ENCODE measurements around the gene PPP2R2D. TPM values are rescaled to one million over a fixed set of nuclear protein-coding genes. Genes with fewer than 3 reads are reported as not detected.

The PPP2R2D gene
- polyA plus RNA-seq, 2 donors: 14.5 to 19.3 TPM

GRCh38 chr10:131885391-131886165 lies 15.2 kb upstream of the PPP2R2D start:
- Histone ChIP-seq H3K4me1 (ENCODE audit: control insufficient read depth in 2 of 2, insufficient read depth in 2 of 2, low read length in 1 of 2) (peaks cover 0 to 5% of the 10 kb centered on the region in 2 donors), H3K36me3 (ENCODE audit: control insufficient read depth in 2 of 2, insufficient read depth in 2 of 2, low read length in 1 of 2) (no peaks in the 10 kb centered on the region), H3K4me3 (ENCODE audit: low read depth in 1 of 2, low read length in 2 of 2) (no peak overlapping the region), H3K27me3 (ENCODE audit: control insufficient read depth in 1 of 2, insufficient read depth in 2 of 2, low read length in 2 of 2) (no peaks in the 10 kb centered on the region), H3K27ac (ENCODE audit: low read depth in 2 of 2, low read length in 1 of 2) (no peak overlapping the region), H3K9me3 (ENCODE audit: control insufficient read depth in 2 of 2, insufficient read depth in 1 of 2, low read depth in 1 of 2, low read length in 1 of 2) (peaks cover 0 to 12% of the 10 kb centered on the region in 2 donors)
- 14 to 18% methylated on average over 25 of the region's 25 CpGs for WGBS, 2 donors

- no peaks in the 10 kb centered on the region for H3K36me3 ChIP-seq (ENCODE audit: control insufficient read depth in 2 of 2, insufficient read depth in 2 of 2, low read length in 1 of 2)
- peaks cover 0 to 5% of the 10 kb centered on the region in 2 donors for H3K4me1 ChIP-seq (ENCODE audit: control insufficient read depth in 2 of 2, insufficient read depth in 2 of 2, low read length in 1 of 2)
- H3K4me3 ChIP-seq (ENCODE audit: low read depth in 1 of 2, low read length in 2 of 2): no peak overlapping the region
- H3K9me3 ChIP-seq (ENCODE audit: control insufficient read depth in 2 of 2, insufficient read depth in 1 of 2, low read depth in 1 of 2, low read length in 1 of 2): peaks cover 0 to 11% of the 10 kb centered on the region in 2 donors
- no peak overlapping the region for H3K27ac ChIP-seq (ENCODE audit: low read depth in 2 of 2, low read length in 1 of 2)
- WGBS, 2 donors: 75 to 82% methylated on average over 10 of the region's 10 CpGs
- H3K27me3 ChIP-seq (ENCODE audit: control insufficient read depth in 1 of 2, insufficient read depth in 2 of 2, low read length in 2 of 2): no peaks in the 10 kb centered on the region
These were observed 14.6 kb upstream of the PPP2R2D start for GRCh38 chr10:131886237-131886636.

- Histone ChIP-seq H3K36me3 (ENCODE audit: control insufficient read depth in 2 of 2, insufficient read depth in 2 of 2, low read length in 1 of 2) (no peaks in the 10 kb centered on the region), H3K27ac (ENCODE audit: low read depth in 2 of 2, low read length in 1 of 2) (peak overlapping the region in 1 of 2 donors; percentile 16), H3K27me3 (ENCODE audit: control insufficient read depth in 1 of 2, insufficient read depth in 2 of 2, low read length in 2 of 2) (no peaks in the 10 kb centered on the region), H3K4me3 (ENCODE audit: low read depth in 1 of 2, low read length in 2 of 2) (no peak overlapping the region), H3K9me3 (ENCODE audit: control insufficient read depth in 2 of 2, insufficient read depth in 1 of 2, low read depth in 1 of 2, low read length in 1 of 2) (no peaks in the 10 kb centered on the region), H3K4me1 (ENCODE audit: control insufficient read depth in 2 of 2, insufficient read depth in 2 of 2, low read length in 1 of 2) (peaks cover 0 to 5% of the 10 kb centered on the region in 2 donors)
- 42 to 52% methylated on average over 6 of the region's 6 CpGs for WGBS, 2 donors
These were observed 12.6 kb upstream of the PPP2R2D start for GRCh38 chr10:131888186-131888604.

DNA sequence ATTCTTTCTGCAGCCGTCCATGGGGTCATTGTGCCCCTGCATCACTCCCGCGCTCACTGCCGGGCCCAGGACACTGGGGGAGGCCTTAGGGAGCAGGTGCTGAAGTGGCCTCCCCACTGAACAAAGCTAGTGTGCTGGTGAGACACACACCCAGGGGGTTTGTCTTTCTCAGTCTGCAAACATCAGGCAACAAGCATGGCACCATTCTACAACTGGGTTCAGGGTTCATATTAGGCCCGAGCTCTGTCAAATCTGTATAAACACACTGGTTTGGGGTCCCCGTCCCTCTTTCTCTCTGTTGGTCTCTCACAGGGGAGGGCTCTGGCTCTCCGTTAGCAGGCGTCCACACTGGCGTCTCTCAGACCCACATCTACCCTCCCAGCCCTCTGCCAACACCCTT lies 11.1 kb upstream of the PPP2R2D start:
- Histone ChIP-seq H3K27ac (ENCODE audit: low read depth in 2 of 2, low read length in 1 of 2) (no peak overlapping the region), H3K4me3 (ENCODE audit: low read depth in 1 of 2, low read length in 2 of 2) (no peak overlapping the region), H3K4me1 (ENCODE audit: control insufficient read depth in 2 of 2, insufficient read depth in 2 of 2, low read length in 1 of 2) (peaks cover 0 to 5% of the 10 kb centered on the region in 2 donors), H3K9me3 (ENCODE audit: control insufficient read depth in 2 of 2, insufficient read depth in 1 of 2, low read depth in 1 of 2, low read length in 1 of 2) (no peaks in the 10 kb centered on the region), H3K36me3 (ENCODE audit: control insufficient read depth in 2 of 2, insufficient read depth in 2 of 2, low read length in 1 of 2) (no peaks in the 10 kb centered on the region), H3K27me3 (ENCODE audit: control insufficient read depth in 1 of 2, insufficient read depth in 2 of 2, low read length in 2 of 2) (no peaks in the 10 kb centered on the region)
- 93 to 95% methylated on average over 9 of the region's 9 CpGs for WGBS, 2 donors

DNA sequence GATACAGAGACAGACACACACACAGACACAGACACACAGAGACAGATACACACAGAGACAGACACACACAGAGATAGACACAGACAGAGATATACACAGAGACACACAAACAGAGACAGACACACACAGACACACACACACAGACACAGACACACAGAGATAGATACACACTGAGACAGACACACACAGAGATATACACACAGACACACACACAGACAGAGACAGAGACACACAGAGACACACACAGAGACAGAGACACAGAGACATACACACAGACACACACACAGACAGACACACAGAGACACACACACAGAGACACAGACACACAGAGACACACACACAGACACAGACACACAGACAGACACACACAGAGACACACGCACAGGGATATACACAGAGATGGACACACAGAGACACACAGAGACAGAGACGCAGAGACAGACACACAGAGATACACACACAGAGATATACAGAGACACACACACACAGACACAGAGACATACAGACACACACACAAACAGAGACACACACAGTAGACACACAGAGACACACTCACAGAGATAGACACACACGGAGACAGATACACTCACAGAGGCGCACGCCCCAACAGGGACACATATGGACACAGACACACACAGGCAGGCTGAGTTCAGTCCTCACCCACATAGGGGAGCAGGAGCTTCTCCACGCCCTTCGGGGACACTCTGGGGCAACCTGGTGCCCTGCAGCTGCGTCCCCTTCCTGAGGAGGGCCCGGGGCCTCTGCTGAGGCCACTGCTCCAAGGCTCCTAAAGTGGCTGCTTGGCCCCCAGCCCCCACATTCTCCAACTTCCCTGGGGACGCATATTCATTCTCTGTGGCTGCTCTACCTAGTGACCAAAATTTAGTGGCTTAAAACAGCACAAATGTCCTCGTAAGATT lies 10.3 kb upstream of the PPP2R2D start:
- no peaks in the 10 kb centered on the region for H3K27me3 ChIP-seq (ENCODE audit: control insufficient read depth in 1 of 2, insufficient read depth in 2 of 2, low read length in 2 of 2)
- WGBS, 2 donors: 86 to 88% methylated on average over 11 of the region's 11 CpGs
- no peak overlapping the region for H3K27ac ChIP-seq (ENCODE audit: low read depth in 2 of 2, low read length in 1 of 2)
- H3K4me1 ChIP-seq (ENCODE audit: control insufficient read depth in 2 of 2, insufficient read depth in 2 of 2, low read length in 1 of 2): peaks cover 0 to 3% of the 10 kb centered on the region in 2 donors
- H3K4me3 ChIP-seq (ENCODE audit: low read depth in 1 of 2, low read length in 2 of 2): no peak overlapping the region
- H3K9me3 ChIP-seq (ENCODE audit: control insufficient read depth in 2 of 2, insufficient read depth in 1 of 2, low read depth in 1 of 2, low read length in 1 of 2): no peaks in the 10 kb centered on the region
- H3K36me3 ChIP-seq (ENCODE audit: control insufficient read depth in 2 of 2, insufficient read depth in 2 of 2, low read length in 1 of 2): no peaks in the 10 kb centered on the region

GRCh38 chr10:131891196-131891928 lies 9.4 kb upstream of the PPP2R2D start:
- H3K36me3 ChIP-seq (ENCODE audit: control insufficient read depth in 2 of 2, insufficient read depth in 2 of 2, low read length in 1 of 2): no peaks in the 10 kb centered on the region
- no peak overlapping the region for H3K4me3 ChIP-seq (ENCODE audit: low read depth in 1 of 2, low read length in 2 of 2)
- WGBS, 2 donors: 41 to 52% methylated on average over 24 of the region's 24 CpGs
- no peaks in the 10 kb centered on the region for H3K9me3 ChIP-seq (ENCODE audit: control insufficient read depth in 2 of 2, insufficient read depth in 1 of 2, low read depth in 1 of 2, low read length in 1 of 2)
- H3K4me1 ChIP-seq (ENCODE audit: control insufficient read depth in 2 of 2, insufficient read depth in 2 of 2, low read length in 1 of 2): no peaks in the 10 kb centered on the region
- no peak overlapping the region for H3K27ac ChIP-seq (ENCODE audit: low read depth in 2 of 2, low read length in 1 of 2)
- no peaks in the 10 kb centered on the region for H3K27me3 ChIP-seq (ENCODE audit: control insufficient read depth in 1 of 2, insufficient read depth in 2 of 2, low read length in 2 of 2)

- WGBS, 2 donors: 79 to 80% methylated on average over 28 of the region's 28 CpGs
- no peaks in the 10 kb centered on the region for H3K9me3 ChIP-seq (ENCODE audit: control insufficient read depth in 2 of 2, insufficient read depth in 1 of 2, low read depth in 1 of 2, low read length in 1 of 2)
- H3K27me3 ChIP-seq (ENCODE audit: control insufficient read depth in 1 of 2, insufficient read depth in 2 of 2, low read length in 2 of 2): no peaks in the 10 kb centered on the region
- H3K4me3 ChIP-seq (ENCODE audit: low read depth in 1 of 2, low read length in 2 of 2): no peak overlapping the region
- no peak overlapping the region for H3K27ac ChIP-seq (ENCODE audit: low read depth in 2 of 2, low read length in 1 of 2)
- H3K4me1 ChIP-seq (ENCODE audit: control insufficient read depth in 2 of 2, insufficient read depth in 2 of 2, low read length in 1 of 2): no peaks in the 10 kb centered on the region
- no peaks in the 10 kb centered on the region for H3K36me3 ChIP-seq (ENCODE audit: control insufficient read depth in 2 of 2, insufficient read depth in 2 of 2, low read length in 1 of 2)
These were observed 8.6 kb upstream of the PPP2R2D start for GRCh38 chr10:131891929-131892805.

GRCh38 chr10:131892806-131893675 lies 7.8 kb upstream of the PPP2R2D start:
- Histone ChIP-seq H3K27ac (ENCODE audit: low read depth in 2 of 2, low read length in 1 of 2) (no peak overlapping the region), H3K27me3 (ENCODE audit: control insufficient read depth in 1 of 2, insufficient read depth in 2 of 2, low read length in 2 of 2) (no peaks in the 10 kb centered on the region), H3K4me1 (ENCODE audit: control insufficient read depth in 2 of 2, insufficient read depth in 2 of 2, low read length in 1 of 2) (no peaks in the 10 kb centered on the region), H3K4me3 (ENCODE audit: low read depth in 1 of 2, low read length in 2 of 2) (no peak overlapping the region), H3K36me3 (ENCODE audit: control insufficient read depth in 2 of 2, insufficient read depth in 2 of 2, low read length in 1 of 2) (no peaks in the 10 kb centered on the region), H3K9me3 (ENCODE audit: control insufficient read depth in 2 of 2, insufficient read depth in 1 of 2, low read depth in 1 of 2, low read length in 1 of 2) (no peaks in the 10 kb centered on the region)
- 88 to 90% methylated on average over 27 of the region's 27 CpGs for WGBS, 2 donors

Measured in esophagus (tissue), 2 donors.